ENCODE data around the gene QRSL1. TPM values are rescaled to one million over a fixed set of nuclear protein-coding genes. Genes with fewer than 3 reads are reported as not detected.

QRSL1 gene
- total RNA-seq, 4 donors from 2014 or later = 2.4 to 17.3 (median 12.6) TPM

- TF ChIP-seq POLR2A (IDR thresholded peaks at IDR 0.05) = no peak
- TF ChIP-seq EP300 (IDR thresholded peaks at IDR 0.05; ENCODE audit: low read depth) = no peak
- TF ChIP-seq CTCF (IDR thresholded peaks at IDR 0.05) = peak in 3 of 5 experiments; percentile 15 to 32 (median 18)
- no peak for TF ChIP-seq POLR2AphosphoS5 (IDR thresholded peaks at IDR 0.05)
- Histone ChIP-seq H3K4me1 (no peaks in the 10 kb centered on the region), H3K27me3 (no peaks in the 10 kb centered on the region), H3K4me3 (no peak overlapping the region), H3K9me3 (no peaks in the 10 kb centered on the region), H3K36me3 (no peaks in the 10 kb centered on the region), H3K27ac (no peak overlapping the region)
- in situ Hi-C loops (cut with MboI; ENCODE audit: low pct_ligation_motif_present in 1 of 4, low pct_unique_long_range_greater_than_20kb in 1 of 4, low sequenced_read_pairs in 3 of 4) = loop anchor here in 3 of 4 donors (10.0 to 25.0 kb wide), 2 partner anchors 365 to 378 kb away; partner anchors contain the start of gene CD24 (in 2 of the 3)
- peak; percentile 40 for DNase-seq
- intact Hi-C loops (cut with DNase I; ENCODE audit: low total_unique reads) = no loop called here
- WGBS, 2 donors (ENCODE audit: low coverage in 1 of 2) = 64 to 83% methylated on average over 4 to 6 of the region's 6 CpGs
These were observed 19.7 kb upstream of the QRSL1 start for GRCh38 chr6:106609699-106610098.

GRCh38 chr6:106611030-106611429, 18.3 kb upstream of the QRSL1 start:
- H3K4me3 ChIP-seq = no peak overlapping the region
- DNase-seq = no peak
- intact Hi-C loops (cut with DNase I; ENCODE audit: low total_unique reads) = no loop called here
- no peaks in the 10 kb centered on the region for H3K36me3 ChIP-seq
- in situ Hi-C loops (cut with MboI; ENCODE audit: low pct_ligation_motif_present in 1 of 4, low pct_unique_long_range_greater_than_20kb in 1 of 4, low sequenced_read_pairs in 3 of 4) = loop anchor here in 1 of 4 donors (25.0 kb wide), 1 partner anchor 376 kb away; no protein-coding TSS in a partner anchor
- TF ChIP-seq POLR2AphosphoS5 (IDR thresholded peaks at IDR 0.05) = no peak
- TF ChIP-seq POLR2A (IDR thresholded peaks at IDR 0.05) = no peak
- no peak for TF ChIP-seq EP300 (IDR thresholded peaks at IDR 0.05; ENCODE audit: low read depth)
- TF ChIP-seq CTCF (IDR thresholded peaks at IDR 0.05) = no peak
- no peak overlapping the region for H3K27ac ChIP-seq
- H3K9me3 ChIP-seq = no peaks in the 10 kb centered on the region
- 95 to 97% methylated on average over 2 of the region's 2 CpGs for WGBS, 2 donors (ENCODE audit: low coverage in 1 of 2)
- H3K27me3 ChIP-seq = no peaks in the 10 kb centered on the region
- H3K4me1 ChIP-seq = no peaks in the 10 kb centered on the region

GRCh38 chr6:106612671-106613416, 16.5 kb upstream of the QRSL1 start:
- TF ChIP-seq POLR2AphosphoS5 (IDR thresholded peaks at IDR 0.05) (no peak), EP300 (IDR thresholded peaks at IDR 0.05; ENCODE audit: low read depth) (no peak), CTCF (IDR thresholded peaks at IDR 0.05) (no peak), POLR2A (IDR thresholded peaks at IDR 0.05) (no peak)
- in situ Hi-C loops (cut with MboI; ENCODE audit: low pct_ligation_motif_present in 1 of 4, low pct_unique_long_range_greater_than_20kb in 1 of 4, low sequenced_read_pairs in 3 of 4) (loop anchor here in 1 of 4 donors (25.0 kb wide), 1 partner anchor 374 kb away; no protein-coding TSS in a partner anchor), intact Hi-C loops (cut with DNase I; ENCODE audit: low total_unique reads) (no loop called here)
- H3K36me3 ChIP-seq = no peaks in the 10 kb centered on the region
- H3K9me3 ChIP-seq = no peaks in the 10 kb centered on the region
- no peak overlapping the region for H3K4me3 ChIP-seq
- WGBS, 2 donors (ENCODE audit: low coverage in 1 of 2) = 88 to 91% methylated on average over 6 to 9 of the region's 9 CpGs
- peaks cover 0 to 4% (median 0%) of the 10 kb centered on the region in 4 donors for H3K4me1 ChIP-seq
- no peaks in the 10 kb centered on the region for H3K27me3 ChIP-seq
- DNase-seq = no peak
- no peak overlapping the region for H3K27ac ChIP-seq

- Histone ChIP-seq H3K4me3 (no peak overlapping the region), H3K4me1 (peaks cover 0 to 8% (median 0%) of the 10 kb centered on the region in 4 donors), H3K27ac (no peak overlapping the region), H3K27me3 (no peaks in the 10 kb centered on the region), H3K9me3 (no peaks in the 10 kb centered on the region), H3K36me3 (no peaks in the 10 kb centered on the region)
- intact Hi-C loops (cut with DNase I; ENCODE audit: low total_unique reads) = no loop called here
- no peak for DNase-seq
- in situ Hi-C loops (cut with MboI; ENCODE audit: low pct_ligation_motif_present in 1 of 4, low pct_unique_long_range_greater_than_20kb in 1 of 4, low sequenced_read_pairs in 3 of 4) = loop anchor here in 1 of 4 donors (25.0 kb wide), 1 partner anchor 374 kb away; no protein-coding TSS in a partner anchor
- 86 to 92% methylated on average over 1 of the region's 1 CpG for WGBS, 2 donors (ENCODE audit: low coverage in 1 of 2)
- TF ChIP-seq POLR2A (IDR thresholded peaks at IDR 0.05) = no peak
- TF ChIP-seq EP300 (IDR thresholded peaks at IDR 0.05; ENCODE audit: low read depth) = no peak
- no peak for TF ChIP-seq CTCF (IDR thresholded peaks at IDR 0.05)
- no peak for TF ChIP-seq POLR2AphosphoS5 (IDR thresholded peaks at IDR 0.05)
These were observed 15.8 kb upstream of the QRSL1 start for GRCh38 chr6:106613590-106613989.
